Breast epithelium (tissue), 3 donors: Measurements from ENCODE around the gene OPTN.

Experiments used
- POLR2A ChIP-seq: fragments of 450-650 bp; IDR thresholded peaks from one replicate; pipeline ENCODE4 v1.6.1; 2016; ENCODE audit warnings: antibody characterized with exemption, mild to moderate bottlenecking, moderate library complexity
- POLR2AphosphoS5 ChIP-seq, 3 donors: sonication (generic); formaldehyde crosslinking; IDR thresholded peaks; one replicate each; pipeline ENCODE4 v1.6.1; 2017; ENCODE audit warnings: antibody characterized with exemption in 3 of 3
- TF ChIP-seq, protein P1 (sequence below), 3 donors: fragments of 450-650 bp; IDR thresholded peaks; one replicate each; pipeline ENCODE4 v1.5.1; 2016 to 2017; ENCODE audit warnings: antibody characterized with exemption in 3 of 3, mild to moderate bottlenecking in 3 of 3, moderate library complexity in 3 of 3

DNA sequence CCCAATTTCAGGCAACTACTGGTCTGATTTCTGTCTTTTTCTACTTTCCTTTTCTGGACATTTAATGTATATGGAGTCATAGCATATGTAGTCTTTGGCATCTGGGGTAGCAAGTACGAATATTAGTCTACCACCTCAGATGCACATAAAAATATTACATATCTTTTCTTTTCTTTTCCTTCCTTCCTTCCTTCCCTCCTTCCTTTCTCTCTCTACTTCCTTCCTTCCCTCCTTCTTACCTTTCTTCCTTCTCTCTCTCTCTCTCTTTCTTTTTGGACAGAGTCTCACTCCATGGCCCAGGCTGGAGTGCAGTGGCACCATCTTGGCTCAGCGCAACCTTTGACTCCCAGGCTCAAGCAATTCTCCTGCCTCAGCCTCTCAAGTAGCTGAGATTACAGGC, 4.0 kb upstream of the OPTN start:
- TF ChIP-seq, protein P1, sequence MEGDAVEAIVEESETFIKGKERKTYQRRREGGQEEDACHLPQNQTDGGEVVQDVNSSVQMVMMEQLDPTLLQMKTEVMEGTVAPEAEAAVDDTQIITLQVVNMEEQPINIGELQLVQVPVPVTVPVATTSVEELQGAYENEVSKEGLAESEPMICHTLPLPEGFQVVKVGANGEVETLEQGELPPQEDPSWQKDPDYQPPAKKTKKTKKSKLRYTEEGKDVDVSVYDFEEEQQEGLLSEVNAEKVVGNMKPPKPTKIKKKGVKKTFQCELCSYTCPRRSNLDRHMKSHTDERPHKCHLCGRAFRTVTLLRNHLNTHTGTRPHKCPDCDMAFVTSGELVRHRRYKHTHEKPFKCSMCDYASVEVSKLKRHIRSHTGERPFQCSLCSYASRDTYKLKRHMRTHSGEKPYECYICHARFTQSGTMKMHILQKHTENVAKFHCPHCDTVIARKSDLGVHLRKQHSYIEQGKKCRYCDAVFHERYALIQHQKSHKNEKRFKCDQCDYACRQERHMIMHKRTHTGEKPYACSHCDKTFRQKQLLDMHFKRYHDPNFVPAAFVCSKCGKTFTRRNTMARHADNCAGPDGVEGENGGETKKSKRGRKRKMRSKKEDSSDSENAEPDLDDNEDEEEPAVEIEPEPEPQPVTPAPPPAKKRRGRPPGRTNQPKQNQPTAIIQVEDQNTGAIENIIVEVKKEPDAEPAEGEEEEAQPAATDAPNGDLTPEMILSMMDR (IDR thresholded peaks at IDR 0.05): no peak
- no peak for TF ChIP-seq POLR2A
- TF ChIP-seq POLR2AphosphoS5 (IDR thresholded peaks at IDR 0.05): no peak
